BJ (cell line): ENCODE measurements around the gene TAPT1. TPM values are rescaled to one million over a fixed set of nuclear protein-coding genes. Genes with fewer than 3 reads are reported as not detected.
"Not testable (repeated sequence)": the region's sequence is repeated elsewhere in the genome, so short reads cannot be mapped to it uniquely, and the experiment has no call there.

ENCODE experiments used
- CTCF ChIA-PET: fragments of 350-600 bp; formaldehyde crosslinking; extraction: SDS; loops from one replicate; lab custom pipeline; 2021; ENCODE audit warnings: antibody characterized with exemption, inconsistent platforms; lab: Yijun Ruan, JAX
- POLR2A ChIA-PET: fragments of 300-600 bp; sonication (Branson Sonifier 250); formaldehyde crosslinking; extraction: SDS; loops from one replicate; lab custom pipeline; 2021; ENCODE audit warnings: antibody characterized with exemption; lab: Charles Lee
- DNase-seq: peaks from one replicate; pipeline ENCODE4 v3.0.0-alpha.2; 2011; ENCODE audit warnings: low read depth
- H3K27me3 ChIP-seq: 2 replicates; pipeline ENCODE4 v1.6.0; 2011; ENCODE audit warnings: low read length; ENCODE audit not compliant: control insufficient read depth, insufficient read depth
- H3K36me3 ChIP-seq: 2 replicates; pipeline ENCODE4 v1.5.1; 2011; ENCODE audit warnings: low read length; ENCODE audit not compliant: control insufficient read depth, insufficient read depth
- H3K4me3 ChIP-seq: 2 replicates; pipeline ENCODE4 v1.5.1; 2011; ENCODE audit warnings: low read depth, mild to moderate bottlenecking, control low read depth, low read length
- CTCF ChIP-seq: IDR thresholded peaks from 2 replicates; pipeline ENCODE4 v1.5.1; 2011; ENCODE audit warnings: low read depth, mild to moderate bottlenecking, control low read depth, inconsistent platforms, low read length, moderate library complexity; ENCODE audit not compliant: insufficient read depth
- polyA plus RNA-seq: library from polyadenylated mRNA; depleted of rRNA; stranded (reverse); fragments of >200 nt; gene quantifications from 2 replicates; pipeline ENCODE4 v1.2.3, GENCODE V29; 2011

Gene TAPT1
- polyA plus RNA-seq, 1 experiment, result 7.8 TPM

GRCh38 chr4:16154451-16154850, 71.8 kb downstream of the TAPT1 start:
- no peak for TF ChIP-seq CTCF
- H3K36me3 ChIP-seq, result no peaks in the 10 kb centered on the region
- no peak for DNase-seq
- ChIA-PET CTCF (no interaction called here), POLR2A (interaction anchor here (0.5 kb wide), 1 partner anchor 29 kb away, joined by 5 read pairs; no protein-coding TSS in a partner anchor)
- peaks cover 3% of the 10 kb centered on the region; the same call in 1 of the 2 replicates for H3K27me3 ChIP-seq
- H3K4me3 ChIP-seq, result no peak overlapping the region

DNA sequence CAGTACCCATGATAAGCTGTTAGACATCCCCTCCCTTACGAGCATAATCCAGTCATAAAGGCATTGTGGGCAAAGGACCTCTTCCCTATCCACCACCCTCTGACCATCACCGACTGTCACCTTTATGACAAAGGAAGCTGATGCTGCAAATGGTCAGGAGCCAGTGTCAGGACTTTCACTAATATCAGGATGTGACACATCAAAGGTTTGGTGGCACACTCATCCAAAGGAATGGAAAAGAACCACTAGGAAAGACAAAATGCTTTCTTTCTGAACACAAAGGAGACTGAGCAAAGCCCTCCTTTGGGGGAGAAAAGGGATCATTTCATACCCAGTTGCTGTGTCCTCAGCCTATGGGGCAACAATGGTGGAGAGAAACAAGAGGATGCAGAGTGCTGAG, 75.6 kb downstream of the TAPT1 start:
- no peak for TF ChIP-seq CTCF
- POLR2A ChIA-PET, result no interaction called here
- Histone ChIP-seq H3K4me3 (no peak overlapping the region), H3K27me3 (peaks cover 3% of the 10 kb centered on the region; the same call in 1 of the 2 replicates), H3K36me3 (no peaks in the 10 kb centered on the region)
- CTCF ChIA-PET, result no interaction called here
- DNase-seq, result no peak

DNA sequence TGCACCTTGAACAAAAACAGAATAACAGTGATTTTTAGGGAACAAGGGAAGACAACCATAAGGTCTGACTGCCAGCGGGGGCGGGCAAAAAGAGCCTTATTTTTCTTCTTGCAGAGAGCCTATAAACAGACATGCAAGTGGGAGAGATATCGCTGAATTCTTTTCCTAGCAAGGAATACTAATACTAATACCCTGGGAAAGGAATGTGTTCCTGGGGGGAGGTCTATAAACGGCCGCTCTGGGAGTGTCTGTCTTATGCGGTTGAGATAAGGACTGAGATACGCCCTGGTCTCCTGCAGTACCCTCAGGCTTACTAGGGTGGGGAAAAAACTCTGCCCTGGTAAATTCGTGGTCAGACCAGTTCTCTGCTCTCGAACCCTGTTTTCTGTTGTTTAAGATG, 81.4 kb downstream of the TAPT1 start:
- H3K36me3 ChIP-seq, H3K27me3 ChIP-seq, DNase-seq, H3K4me3 ChIP-seq, CTCF ChIA-PET, POLR2A ChIA-PET: not testable (repeated sequence)

DNA sequence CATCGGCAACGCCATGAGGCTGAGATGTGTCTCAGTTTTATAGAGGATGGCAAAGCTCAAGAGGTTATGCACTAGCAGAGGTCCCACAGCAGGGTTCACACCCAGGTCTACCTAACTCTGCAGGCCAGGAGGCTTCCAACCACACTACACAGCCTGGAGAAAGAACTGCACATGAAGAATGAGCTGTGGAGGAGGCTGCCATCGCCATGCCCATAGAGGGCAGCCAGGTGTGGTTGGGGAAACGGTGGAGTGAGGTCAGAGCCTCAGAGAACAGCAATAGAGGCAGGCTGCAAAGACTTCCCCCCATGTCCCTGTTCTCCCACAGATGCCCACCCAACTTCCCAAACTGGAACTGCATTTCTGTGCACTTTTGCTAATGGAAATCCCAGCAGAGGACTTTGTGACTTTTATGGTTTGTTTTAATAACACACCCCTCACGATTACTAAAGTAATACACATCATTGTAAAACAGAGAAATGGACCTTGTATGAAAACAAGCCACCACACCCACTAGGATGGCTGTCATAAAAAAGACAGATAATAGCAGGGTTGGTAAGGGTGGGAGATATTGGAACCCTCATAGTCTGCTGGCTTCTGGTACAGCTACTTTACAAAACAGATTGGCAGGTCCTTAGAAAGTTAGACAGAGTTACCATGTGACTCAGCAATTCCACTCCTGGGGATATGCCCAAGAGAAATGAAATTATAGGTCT, 83.5 kb downstream of the TAPT1 start:
- H3K27me3 ChIP-seq, result peaks cover 2% of the 10 kb centered on the region
- H3K4me3 ChIP-seq, result no peak overlapping the region
- ChIA-PET CTCF (no interaction called here), POLR2A (no interaction called here)
- no peaks in the 10 kb centered on the region for H3K36me3 ChIP-seq
- no peak for TF ChIP-seq CTCF
- DNase-seq, result no peak

DNA sequence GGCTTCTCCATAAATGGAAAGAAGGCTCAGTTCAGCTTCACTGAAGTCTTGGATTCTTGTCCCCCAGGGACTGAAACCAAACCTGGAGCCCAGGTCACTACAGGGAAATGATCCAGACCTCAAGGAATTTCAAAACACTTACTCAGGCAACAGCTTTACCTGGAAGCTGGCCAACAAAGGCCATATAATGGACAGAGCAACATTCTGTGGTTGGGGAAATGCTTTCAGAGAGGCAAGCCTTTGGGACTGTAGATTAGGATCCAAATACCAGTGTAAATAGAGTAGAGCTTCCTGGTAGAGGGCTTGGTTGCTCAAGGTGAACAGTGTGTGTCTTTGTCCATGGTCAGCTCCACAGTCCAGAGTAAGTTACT, 85.4 kb downstream of the TAPT1 start:
- Histone ChIP-seq H3K27me3 (peaks cover 4% of the 10 kb centered on the region), H3K36me3 (no peaks in the 10 kb centered on the region), H3K4me3 (no peak overlapping the region)
- peak; percentile 24 for DNase-seq
- ChIA-PET POLR2A (no interaction called here), CTCF (interaction anchor here (0.8 kb wide), 1 partner anchor 9 kb away, joined by 4 read pairs; no protein-coding TSS in a partner anchor)
- TF ChIP-seq CTCF, result no peak
